ENCODE data around the gene MAP7D2.
A peak's percentile ranks its signal among the peaks of the same experiment; 100 is the strongest.

MAP7D2 gene

DNA sequence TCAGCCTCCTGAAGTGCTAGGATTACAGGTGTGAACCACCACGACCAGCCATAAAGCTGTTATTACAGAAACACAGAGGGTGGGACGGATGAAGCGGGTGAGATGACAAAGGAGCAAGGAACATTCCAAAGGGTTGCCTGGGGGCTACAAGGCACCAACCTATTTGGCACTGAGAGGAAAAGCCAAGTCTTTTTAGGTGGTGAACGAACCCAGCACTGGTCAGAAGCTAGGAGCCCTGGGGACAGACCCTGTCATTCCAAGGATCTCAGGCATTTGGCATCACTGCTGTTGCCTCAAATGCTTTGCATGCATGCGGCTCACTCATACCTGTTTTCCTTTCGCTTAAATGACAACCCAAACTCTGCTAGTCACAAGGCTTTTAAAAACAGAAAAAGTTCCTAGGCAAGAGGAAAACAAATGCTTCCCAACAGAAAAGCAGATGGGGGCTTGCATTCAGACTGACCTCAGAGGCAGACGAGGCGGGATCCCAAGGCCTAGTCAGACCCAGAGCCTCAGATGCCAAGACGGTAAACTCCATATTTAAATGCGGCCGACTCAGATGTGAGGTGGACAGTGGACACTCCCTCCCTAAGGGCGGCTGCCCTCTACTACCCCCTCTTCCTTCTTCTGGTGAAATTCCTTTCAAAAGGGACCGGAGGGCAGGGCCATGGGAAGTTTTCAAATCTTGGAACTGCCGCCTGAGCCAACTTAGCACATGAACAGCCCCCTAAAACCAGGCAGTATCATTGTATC is 4.5 kb downstream of the MAP7D2 start:
- DNase-seq (ENCODE audit: low spot score): no peak

GRCh38 chrX:20111271-20111670 is 5.4 kb downstream of the MAP7D2 start:
- DNase-seq (ENCODE audit: low spot score): no peak

GRCh38 chrX:20101934-20102581 is 14.6 kb downstream of the MAP7D2 start:
- no peak for DNase-seq (ENCODE audit: low spot score)

DNA sequence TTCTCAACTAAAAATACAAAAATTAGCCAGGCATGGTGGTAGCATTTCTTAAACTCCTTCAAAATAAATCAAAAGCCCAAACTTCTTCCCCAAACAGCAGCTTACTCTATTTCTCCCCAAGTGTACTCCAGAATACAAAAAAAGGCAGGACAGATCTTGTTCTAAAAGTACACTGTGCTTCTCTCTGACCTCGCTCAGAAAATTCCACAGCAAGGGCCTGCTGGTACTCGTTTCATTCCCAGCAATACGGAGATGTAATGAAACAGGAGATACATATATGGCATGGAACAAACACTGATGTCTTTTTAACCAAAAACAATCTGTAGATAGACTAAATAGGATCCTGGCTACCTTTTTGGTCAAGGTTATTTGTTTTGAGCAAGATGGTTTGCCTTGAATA is 25.2 kb downstream of the MAP7D2 start:
- DNase-seq (ENCODE audit: low spot score): no peak

DNA sequence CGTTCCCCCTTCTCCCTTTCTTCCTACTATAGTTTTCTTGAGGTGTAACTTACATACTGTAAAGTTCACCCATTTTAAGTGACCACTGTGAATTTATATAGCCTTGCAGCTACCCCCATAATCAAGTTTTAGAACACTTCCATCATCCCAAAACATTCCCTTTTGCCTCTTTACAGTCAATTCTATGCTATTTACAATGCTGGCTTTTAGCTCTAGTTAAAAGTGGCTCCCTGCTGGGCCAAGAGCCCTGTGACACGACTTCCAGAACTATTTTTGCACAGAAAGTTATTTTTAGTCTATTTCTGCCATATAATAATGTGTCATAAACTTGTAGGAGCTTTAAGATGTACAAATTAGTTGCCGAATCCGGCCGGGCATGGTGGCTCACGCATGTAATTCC is 26.9 kb downstream of the MAP7D2 start:
- DNase-seq (ENCODE audit: low spot score): no peak

GRCh38 chrX:20080277-20080676 is 36.4 kb downstream of the MAP7D2 start:
- DNase-seq (ENCODE audit: low spot score): no peak

DNA sequence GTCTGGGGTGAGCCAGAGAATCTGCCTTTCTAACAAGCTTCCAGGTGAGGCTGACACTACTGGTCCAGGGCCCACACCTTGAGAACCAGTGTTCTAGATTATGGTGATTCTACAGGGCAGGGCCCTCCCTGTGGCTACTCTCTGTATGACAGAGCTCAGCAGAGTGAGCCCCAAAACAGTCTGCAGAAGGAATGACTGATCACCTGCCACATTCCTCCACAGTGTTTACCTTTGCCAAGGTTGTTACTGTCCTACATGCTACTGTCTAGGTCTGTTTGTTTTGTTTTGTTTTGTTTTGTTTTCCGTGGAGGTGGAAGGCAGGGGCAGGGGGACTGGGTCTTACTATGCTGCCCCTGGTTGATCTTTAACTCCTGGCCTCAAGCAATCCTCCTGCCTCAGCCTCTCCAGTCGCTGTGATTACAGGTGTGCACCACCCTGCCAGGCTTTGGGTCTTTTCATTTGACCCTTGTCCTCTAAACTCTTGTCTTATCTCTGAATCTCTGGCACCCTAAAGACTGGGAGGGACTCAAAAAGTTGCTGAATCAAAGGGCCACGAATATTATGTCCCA is 45.1 kb downstream of the MAP7D2 start:
- DNase-seq (ENCODE audit: low spot score): no peak

- DNase-seq (ENCODE audit: low spot score): no peak
Measured at GRCh38 chrX:20067709-20068561, 48.8 kb downstream of the MAP7D2 start.

DNA sequence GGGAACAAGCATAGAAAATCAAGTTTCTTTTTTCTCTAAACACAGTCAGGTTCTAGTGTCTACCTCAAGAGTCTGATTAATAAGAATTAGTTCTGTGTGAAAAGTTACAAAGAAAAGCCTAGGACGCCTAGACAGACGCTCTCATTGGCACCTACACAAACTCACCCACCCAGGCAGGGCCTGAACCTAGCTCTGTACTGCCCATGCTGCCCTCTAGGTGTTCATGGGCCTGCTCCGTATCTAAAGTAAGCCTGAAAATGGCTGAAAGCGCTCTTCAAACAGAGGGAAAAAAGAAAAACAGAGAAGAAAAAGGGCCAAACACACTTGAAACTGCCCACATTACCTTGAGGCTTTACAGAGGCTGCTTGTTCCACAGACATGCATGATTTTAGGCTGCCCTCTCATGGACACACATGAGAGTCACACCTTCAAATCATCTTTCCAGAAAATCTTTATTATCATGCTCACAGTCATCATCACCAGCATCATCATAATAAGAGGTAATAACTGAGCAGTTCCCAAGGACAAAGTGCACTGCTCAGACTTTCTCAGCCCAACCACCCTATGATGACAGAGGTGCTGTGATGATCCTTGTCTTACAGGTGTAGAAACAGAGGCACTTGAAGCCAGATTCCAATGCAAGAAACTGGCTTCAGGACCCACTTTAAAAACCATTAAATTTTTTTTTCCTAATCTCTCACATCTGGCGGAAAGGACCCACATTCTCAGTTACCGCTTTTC is 49.6 kb downstream of the MAP7D2 start:
- DNase-seq (ENCODE audit: low spot score): peak; percentile 9

DNA sequence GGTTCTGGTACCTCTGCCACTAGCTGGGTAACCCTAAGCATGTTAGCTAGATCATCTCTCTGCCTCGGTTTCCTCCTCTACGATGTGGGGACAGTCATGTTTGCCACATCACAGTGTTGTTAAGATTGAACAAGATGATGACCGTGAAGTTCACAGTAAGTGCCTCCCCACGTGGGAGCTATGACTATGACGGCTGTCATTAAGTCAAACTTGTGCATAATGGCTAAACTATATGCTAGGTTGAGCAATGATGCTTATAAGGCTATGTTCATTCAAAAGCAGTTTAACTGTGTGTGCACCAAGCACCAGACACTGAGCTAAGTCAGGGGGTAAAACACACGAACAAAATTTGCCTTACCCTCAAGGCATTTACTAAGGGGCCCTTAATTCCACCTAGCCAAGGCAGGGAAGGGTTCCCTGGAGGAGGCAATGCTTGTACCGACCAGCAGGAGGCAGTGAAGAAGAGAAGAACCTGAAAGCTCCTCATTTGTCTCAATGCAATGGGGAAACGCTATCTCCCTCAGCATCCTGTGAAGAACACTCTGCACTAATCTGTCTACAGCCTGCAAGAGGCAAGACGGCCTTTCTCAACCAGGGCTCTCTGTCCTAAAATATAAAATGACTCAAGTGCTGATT is 52.9 kb downstream of the MAP7D2 start:
- DNase-seq (ENCODE audit: low spot score): no peak

DNA sequence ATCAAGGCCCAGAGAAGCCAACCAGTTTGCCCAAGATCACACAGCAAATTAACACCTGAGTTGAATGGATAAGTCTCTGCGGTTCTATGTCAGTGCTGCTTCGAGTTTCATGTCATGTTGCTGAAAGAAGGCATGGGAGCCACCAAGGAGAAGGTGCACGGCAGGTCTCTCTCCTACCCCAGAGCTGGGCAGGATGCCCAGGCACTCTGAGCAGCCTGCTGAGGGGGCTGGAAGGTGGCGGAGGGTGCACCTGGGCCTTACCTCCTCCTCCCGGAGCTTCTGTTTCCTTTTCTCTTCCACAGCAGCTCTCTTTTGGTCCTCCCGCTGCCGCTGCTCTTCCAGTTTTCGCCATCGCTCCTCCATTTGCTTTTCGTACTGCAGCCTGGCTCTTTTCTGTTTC is 53.6 kb downstream of the MAP7D2 start:
- no peak for DNase-seq (ENCODE audit: low spot score)

GRCh38 chrX:20061855-20062254 is 54.9 kb downstream of the MAP7D2 start:
- no peak for DNase-seq (ENCODE audit: low spot score)

- no peak for DNase-seq (ENCODE audit: low spot score)
Measured at GRCh38 chrX:20060961-20061748, 55.6 kb downstream of the MAP7D2 start.

DNA sequence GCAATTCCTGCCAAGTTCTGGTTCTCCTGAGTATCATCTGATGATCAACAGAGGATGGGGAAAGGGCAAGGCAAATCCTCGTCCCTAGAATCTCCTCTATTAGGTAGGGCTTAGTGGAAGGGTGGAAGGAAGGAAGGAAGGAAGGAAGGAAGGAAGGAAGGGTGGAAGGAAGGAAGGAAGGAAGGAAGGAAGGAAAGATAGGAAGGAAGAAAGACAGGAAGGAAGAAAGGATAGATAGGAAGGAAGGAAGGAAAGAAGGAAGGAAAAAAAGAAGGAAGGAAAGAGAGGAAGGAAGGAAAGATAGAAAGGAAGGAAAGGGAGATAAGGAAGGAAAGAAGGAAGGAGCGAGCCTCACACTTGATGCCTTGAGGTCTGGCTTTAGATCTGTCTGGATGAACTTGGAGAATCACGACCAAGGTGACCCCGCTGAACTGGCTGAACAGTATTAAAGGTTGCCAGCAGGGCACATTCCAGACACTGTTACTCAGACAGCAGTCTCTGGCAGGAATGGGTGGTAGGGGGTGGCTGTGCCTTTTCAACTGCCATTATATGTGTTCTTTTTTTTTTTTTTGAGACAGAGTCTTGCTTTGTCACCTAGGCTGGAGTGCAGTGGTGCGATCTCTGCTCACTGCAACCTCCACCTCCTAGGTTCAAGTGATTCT is 57.1 kb downstream of the MAP7D2 start:
- DNase-seq (ENCODE audit: low spot score): no peak

DNA sequence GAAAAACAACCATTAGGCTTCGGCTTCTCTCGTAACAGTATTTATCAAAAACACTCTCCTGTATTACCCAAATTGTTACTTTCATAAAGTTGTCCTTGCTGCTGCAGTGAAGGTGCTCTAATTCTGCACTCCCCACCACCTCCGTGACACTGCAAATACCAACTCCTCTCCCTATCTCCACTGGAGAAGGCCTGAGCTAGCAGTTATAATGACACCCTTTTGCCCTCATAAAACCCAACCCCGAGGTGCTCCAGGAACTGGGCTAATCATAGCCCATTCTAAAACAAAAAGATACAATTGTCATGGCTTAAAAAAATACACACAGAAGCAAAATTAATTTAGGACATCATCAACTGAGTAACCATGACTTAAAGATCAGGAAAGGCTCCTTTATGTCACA is 59.2 kb downstream of the MAP7D2 start:
- DNase-seq (ENCODE audit: low spot score): no peak

- DNase-seq (ENCODE audit: low spot score): no peak
Measured at GRCh38 chrX:20056704-20057103, 60.0 kb downstream of the MAP7D2 start.

GRCh38 chrX:20053537-20053936 is 63.2 kb downstream of the MAP7D2 start:
- no peak for DNase-seq (ENCODE audit: low spot score)

- no peak for DNase-seq (ENCODE audit: low spot score)
Measured at GRCh38 chrX:20046864-20047263, 69.8 kb downstream of the MAP7D2 start.

- DNase-seq (ENCODE audit: low spot score): no peak
Measured at GRCh38 chrX:20046223-20046622, 70.5 kb downstream of the MAP7D2 start.

- DNase-seq (ENCODE audit: low spot score): no peak
Measured at GRCh38 chrX:20042221-20042620, 74.5 kb downstream of the MAP7D2 start.
